ENCODE data around the gene INSR.

DNA sequence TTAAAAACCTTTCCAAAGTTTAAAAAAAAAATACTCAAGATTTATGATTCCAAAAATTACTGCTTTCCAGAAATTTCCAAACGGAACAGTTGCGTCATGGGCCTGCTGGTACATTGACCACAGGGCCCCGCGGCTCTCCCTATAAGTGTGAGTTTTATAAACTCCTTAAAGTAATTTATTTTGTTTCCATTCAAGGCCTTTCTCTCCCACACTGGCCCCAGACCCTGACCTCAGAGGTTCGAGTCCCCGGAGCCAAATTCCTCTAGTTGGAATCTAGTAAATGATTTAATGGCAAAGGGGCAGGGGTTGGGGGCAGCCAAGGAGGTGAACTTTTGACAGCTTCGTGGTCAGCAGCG, 97.5 kb downstream of the INSR start:
- TF ChIP-seq, protein P1, sequence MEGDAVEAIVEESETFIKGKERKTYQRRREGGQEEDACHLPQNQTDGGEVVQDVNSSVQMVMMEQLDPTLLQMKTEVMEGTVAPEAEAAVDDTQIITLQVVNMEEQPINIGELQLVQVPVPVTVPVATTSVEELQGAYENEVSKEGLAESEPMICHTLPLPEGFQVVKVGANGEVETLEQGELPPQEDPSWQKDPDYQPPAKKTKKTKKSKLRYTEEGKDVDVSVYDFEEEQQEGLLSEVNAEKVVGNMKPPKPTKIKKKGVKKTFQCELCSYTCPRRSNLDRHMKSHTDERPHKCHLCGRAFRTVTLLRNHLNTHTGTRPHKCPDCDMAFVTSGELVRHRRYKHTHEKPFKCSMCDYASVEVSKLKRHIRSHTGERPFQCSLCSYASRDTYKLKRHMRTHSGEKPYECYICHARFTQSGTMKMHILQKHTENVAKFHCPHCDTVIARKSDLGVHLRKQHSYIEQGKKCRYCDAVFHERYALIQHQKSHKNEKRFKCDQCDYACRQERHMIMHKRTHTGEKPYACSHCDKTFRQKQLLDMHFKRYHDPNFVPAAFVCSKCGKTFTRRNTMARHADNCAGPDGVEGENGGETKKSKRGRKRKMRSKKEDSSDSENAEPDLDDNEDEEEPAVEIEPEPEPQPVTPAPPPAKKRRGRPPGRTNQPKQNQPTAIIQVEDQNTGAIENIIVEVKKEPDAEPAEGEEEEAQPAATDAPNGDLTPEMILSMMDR (IDR thresholded peaks at IDR 0.05; ENCODE audit: low read depth, low read length) = no peak
- TF ChIP-seq EZH2phosphoT487 (IDR thresholded peaks at IDR 0.05; ENCODE audit: low read depth) = no peak
